Osteocyte (in vitro differentiated cells): ENCODE measurements around the gene PTGDR. TPM values are rescaled to one million over a fixed set of nuclear protein-coding genes. Genes with fewer than 3 reads are reported as not detected.

Experiments
- DNase-seq: peaks from one replicate; pipeline ENCODE4 v3.0.0; 2021; ENCODE audit warnings: mixed read lengths; ENCODE audit not compliant: unreplicated experiment; ENCODE audit errors: extremely low spot score
- H3K27ac Mint-ChIP-seq: one replicate; pipeline ENCODE4 v1.8.0; 2021; ENCODE audit warnings: mild to moderate bottlenecking, mixed read lengths; ENCODE audit not compliant: unreplicated experiment
- H3K27me3 Mint-ChIP-seq: one replicate; pipeline ENCODE4 v1.8.0; 2021; ENCODE audit warnings: mixed read lengths; ENCODE audit not compliant: unreplicated experiment
- H3K36me3 Mint-ChIP-seq: one replicate; pipeline ENCODE4 v1.8.0; 2021; ENCODE audit warnings: mixed read lengths; ENCODE audit not compliant: unreplicated experiment
- H3K4me1 Mint-ChIP-seq: one replicate; pipeline ENCODE4 v1.8.0; 2021; ENCODE audit warnings: mixed read lengths; ENCODE audit not compliant: unreplicated experiment
- H3K4me3 Mint-ChIP-seq: one replicate; pipeline ENCODE4 v1.8.0; 2021; ENCODE audit warnings: mild to moderate bottlenecking, moderate library complexity, mixed read lengths; ENCODE audit not compliant: unreplicated experiment
- H3K9me3 Mint-ChIP-seq: one replicate; pipeline ENCODE4 v1.8.0; 2021; ENCODE audit warnings: mixed read lengths; ENCODE audit not compliant: unreplicated experiment
- long read RNA-seq: library from polyadenylated mRNA; unstranded; transcript quantifications from one replicate; pipeline ENCODE4 v2.0.0, GENCODE V29; 2021
- total RNA-seq: library from RNA; stranded (reverse); gene quantifications from 2 replicates; pipeline ENCODE4 v1.2.1, GENCODE V29; 2021
- TF ChIP-seq, protein P1 (sequence below): fragments of 200-600 bp; sonication (generic); IDR thresholded peaks from 2 replicates; pipeline ENCODE4 v1.5.0; 2021; ENCODE audit warnings: antibody characterized with exemption, mild to moderate bottlenecking, moderate library complexity

PTGDR gene, protein sequence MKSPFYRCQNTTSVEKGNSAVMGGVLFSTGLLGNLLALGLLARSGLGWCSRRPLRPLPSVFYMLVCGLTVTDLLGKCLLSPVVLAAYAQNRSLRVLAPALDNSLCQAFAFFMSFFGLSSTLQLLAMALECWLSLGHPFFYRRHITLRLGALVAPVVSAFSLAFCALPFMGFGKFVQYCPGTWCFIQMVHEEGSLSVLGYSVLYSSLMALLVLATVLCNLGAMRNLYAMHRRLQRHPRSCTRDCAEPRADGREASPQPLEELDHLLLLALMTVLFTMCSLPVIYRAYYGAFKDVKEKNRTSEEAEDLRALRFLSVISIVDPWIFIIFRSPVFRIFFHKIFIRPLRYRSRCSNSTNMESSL
- total RNA-seq: not detected in 2 replicates
- long read RNA-seq: 0 reads

DNA sequence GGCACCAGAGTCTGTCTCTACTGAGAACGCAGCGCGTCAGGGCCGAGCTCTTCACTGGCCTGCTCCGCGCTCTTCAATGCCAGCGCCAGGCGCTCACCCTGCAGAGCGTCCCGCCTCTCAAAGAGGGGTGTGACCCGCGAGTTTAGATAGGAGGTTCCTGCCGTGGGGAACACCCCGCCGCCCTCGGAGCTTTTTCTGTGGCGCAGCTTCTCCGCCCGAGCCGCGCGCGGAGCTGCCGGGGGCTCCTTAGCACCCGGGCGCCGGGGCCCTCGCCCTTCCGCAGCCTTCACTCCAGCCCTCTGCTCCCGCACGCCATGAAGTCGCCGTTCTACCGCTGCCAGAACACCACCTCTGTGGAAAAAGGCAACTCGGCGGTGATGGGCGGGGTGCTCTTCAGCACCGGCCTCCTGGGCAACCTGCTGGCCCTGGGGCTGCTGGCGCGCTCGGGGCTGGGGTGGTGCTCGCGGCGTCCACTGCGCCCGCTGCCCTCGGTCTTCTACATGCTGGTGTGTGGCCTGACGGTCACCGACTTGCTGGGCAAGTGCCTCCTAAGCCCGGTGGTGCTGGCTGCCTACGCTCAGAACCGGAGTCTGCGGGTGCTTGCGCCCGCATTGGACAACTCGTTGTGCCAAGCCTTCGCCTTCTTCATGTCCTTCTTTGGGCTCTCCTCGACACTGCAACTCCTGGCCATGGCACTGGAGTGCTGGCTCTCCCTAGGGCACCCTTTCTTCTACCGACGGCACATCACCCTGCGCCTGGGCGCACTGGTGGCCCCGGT is at the start of gene PTGDR:
Gene PTGDR (plus strand): TSS at position 198 of the 778 bp plus-strand sequence. CDS start 117 bp downstream, at position 315.
- Mint-ChIP-seq H3K4me3 (peak within 1 kb of the TSS; percentile 74), H3K36me3 (no peaks in the 10 kb centered on the region), H3K4me1 (peaks cover 36% of the 10 kb centered on the region), H3K27ac (peak within 1 kb of the TSS; percentile 54), H3K9me3 (no peaks in the 10 kb centered on the region), H3K27me3 (peaks cover 55% of the 10 kb centered on the region)
- TF ChIP-seq, protein P1, sequence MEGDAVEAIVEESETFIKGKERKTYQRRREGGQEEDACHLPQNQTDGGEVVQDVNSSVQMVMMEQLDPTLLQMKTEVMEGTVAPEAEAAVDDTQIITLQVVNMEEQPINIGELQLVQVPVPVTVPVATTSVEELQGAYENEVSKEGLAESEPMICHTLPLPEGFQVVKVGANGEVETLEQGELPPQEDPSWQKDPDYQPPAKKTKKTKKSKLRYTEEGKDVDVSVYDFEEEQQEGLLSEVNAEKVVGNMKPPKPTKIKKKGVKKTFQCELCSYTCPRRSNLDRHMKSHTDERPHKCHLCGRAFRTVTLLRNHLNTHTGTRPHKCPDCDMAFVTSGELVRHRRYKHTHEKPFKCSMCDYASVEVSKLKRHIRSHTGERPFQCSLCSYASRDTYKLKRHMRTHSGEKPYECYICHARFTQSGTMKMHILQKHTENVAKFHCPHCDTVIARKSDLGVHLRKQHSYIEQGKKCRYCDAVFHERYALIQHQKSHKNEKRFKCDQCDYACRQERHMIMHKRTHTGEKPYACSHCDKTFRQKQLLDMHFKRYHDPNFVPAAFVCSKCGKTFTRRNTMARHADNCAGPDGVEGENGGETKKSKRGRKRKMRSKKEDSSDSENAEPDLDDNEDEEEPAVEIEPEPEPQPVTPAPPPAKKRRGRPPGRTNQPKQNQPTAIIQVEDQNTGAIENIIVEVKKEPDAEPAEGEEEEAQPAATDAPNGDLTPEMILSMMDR: no peak
- no peak for DNase-seq

DNA sequence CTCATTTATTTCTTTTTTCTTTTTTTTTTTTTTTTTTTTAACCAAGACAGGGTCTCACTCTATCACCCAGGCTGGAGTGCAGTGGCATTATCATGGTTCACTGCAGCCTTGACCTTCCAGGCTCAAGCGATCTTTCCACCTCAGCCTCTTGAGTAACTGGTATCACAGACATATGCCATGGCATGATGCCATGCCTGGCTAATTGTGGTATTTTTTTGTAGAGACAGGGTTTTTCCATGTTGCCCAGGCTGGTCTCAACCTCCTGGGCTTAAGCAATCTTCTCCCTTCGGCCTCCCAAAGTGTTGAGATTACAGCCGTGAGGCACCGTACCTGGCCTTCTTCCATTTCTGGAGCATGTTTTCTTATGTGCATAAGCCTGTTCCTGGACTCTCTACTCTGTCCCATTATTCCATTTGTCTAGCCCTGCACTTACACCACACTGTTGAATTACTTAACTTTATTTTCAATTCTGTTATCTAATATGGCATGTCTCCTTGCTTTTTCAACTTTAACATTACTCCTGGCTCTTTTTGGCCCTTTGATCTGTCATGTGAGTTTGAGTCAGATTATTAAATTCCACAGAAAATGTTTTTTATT is 47.9 kb upstream of the PTGDR start:
- H3K4me1 Mint-ChIP-seq: peaks cover 3% of the 10 kb centered on the region
- DNase-seq: no peak
- TF ChIP-seq, protein P1: no peak
- no peaks in the 10 kb centered on the region for H3K9me3 Mint-ChIP-seq
- H3K27ac Mint-ChIP-seq: no peak overlapping the region
- H3K27me3 Mint-ChIP-seq: peaks cover 22% of the 10 kb centered on the region
- no peaks in the 10 kb centered on the region for H3K36me3 Mint-ChIP-seq
- no peak overlapping the region for H3K4me3 Mint-ChIP-seq

DNA sequence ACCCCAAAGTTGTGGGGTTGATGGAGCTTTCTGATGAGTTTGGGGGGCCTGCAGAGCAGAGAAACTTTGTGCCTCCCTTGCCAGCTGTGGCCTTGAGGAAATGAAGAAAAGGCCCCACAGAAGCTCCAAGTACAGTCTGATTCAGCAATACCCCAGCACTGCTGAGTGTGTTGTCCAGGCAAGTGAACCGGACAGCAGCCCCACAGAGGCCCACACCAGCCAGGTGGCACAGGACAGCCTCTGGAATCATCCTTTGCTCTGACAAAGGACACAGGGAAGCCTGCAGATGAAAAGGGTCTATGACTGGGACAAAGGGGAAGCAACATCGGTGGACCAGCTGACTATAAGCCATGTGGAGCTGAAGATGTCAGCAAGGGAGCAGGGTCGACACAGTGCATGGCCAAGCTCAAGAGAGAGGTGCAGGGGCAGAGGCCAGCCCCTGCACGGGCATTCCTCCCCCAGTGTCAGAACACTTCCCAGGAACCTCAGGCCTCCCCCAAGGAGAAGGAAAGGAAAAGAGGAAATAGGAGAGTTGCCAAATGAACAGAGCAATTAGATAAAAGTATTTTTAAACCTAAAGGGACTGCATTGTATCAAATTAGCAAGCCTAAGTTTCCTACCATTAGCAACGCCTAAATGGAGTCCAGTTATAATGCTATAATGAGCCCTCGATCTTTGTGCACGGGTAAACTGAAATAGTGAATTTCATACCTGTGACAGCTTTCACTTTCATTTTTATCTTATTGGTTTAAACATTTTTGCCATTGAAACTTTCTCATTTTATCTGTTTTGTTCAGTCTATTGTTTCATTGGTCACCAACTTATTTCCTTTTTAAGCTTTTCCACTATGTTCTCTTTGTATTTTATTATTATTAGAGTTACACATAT is 46.3 kb upstream of the PTGDR start:
- Mint-ChIP-seq H3K27me3 (peaks cover 10% of the 10 kb centered on the region), H3K27ac (no peak overlapping the region), H3K36me3 (no peaks in the 10 kb centered on the region), H3K9me3 (no peaks in the 10 kb centered on the region), H3K4me1 (peaks cover 8% of the 10 kb centered on the region), H3K4me3 (no peak overlapping the region)
- TF ChIP-seq, protein P1: no peak
- no peak for DNase-seq

DNA sequence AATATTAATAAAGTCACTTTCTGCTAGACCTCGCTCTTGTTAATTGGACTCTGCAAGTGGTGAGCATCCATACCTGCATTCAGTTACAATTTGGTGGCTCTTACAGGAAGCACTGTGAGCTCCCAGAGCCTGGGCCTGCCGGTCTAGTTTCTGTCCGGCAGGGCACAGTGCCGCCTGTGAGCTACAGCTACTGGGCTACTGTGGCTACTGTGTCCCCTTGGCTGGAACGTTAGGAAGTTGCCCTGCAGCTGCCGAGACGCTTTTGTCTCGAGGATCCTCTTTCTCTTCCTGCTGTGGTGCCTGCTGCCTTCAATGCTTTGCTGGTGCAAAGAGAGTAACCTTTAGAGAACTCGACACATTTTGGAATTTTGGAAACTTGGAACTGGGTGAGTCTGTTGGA is 44.6 kb upstream of the PTGDR start:
- no peak overlapping the region for H3K27ac Mint-ChIP-seq
- H3K4me3 Mint-ChIP-seq: no peak overlapping the region
- peaks cover 8% of the 10 kb centered on the region for H3K4me1 Mint-ChIP-seq
- TF ChIP-seq, protein P1: no peak
- no peak for DNase-seq
- no peaks in the 10 kb centered on the region for H3K9me3 Mint-ChIP-seq
- no peaks in the 10 kb centered on the region for H3K36me3 Mint-ChIP-seq
- peaks cover 3% of the 10 kb centered on the region for H3K27me3 Mint-ChIP-seq
